ENCODE data around the gene KLHL26.

GRCh38 chr19:18717601-18718000 lies 80.8 kb downstream of the KLHL26 start:
- no peak for TF ChIP-seq CTCF (conservative IDR thresholded peaks at IDR 0.05; ENCODE audit: low read depth, low read length)
- TF ChIP-seq POLR2A (IDR thresholded peaks at IDR 0.05; ENCODE audit: low read depth, low read length), result no peak
- TF ChIP-seq MXI1 (IDR thresholded peaks at IDR 0.05; ENCODE audit: borderline replicate concordance, low read depth, low read length), result no peak
- TF ChIP-seq FOS (IDR thresholded peaks at IDR 0.05; ENCODE audit: low read depth, low read length), result no peak
- TF ChIP-seq RAD21 (IDR thresholded peaks at IDR 0.05; ENCODE audit: low read length), result no peak
- TF ChIP-seq MAFK (IDR thresholded peaks at IDR 0.05; ENCODE audit: low read depth, low read length), result no peak
- TF ChIP-seq RFX5 (IDR thresholded peaks at IDR 0.05; ENCODE audit: low read depth, low read length), result no peak
- TF ChIP-seq NFE2L2 (IDR thresholded peaks at IDR 0.05; ENCODE audit: low read depth, low read length), result no peak
- TF ChIP-seq BHLHE40 (IDR thresholded peaks at IDR 0.05; ENCODE audit: low read depth, low read length), result no peak
- no peak for TF ChIP-seq CHD1 (IDR thresholded peaks at IDR 0.05; ENCODE audit: low read depth, low read length)
- no peak for TF ChIP-seq SMC3 (IDR thresholded peaks at IDR 0.05; ENCODE audit: low read depth, low read length)
- TF ChIP-seq USF2 (IDR thresholded peaks at IDR 0.05; ENCODE audit: low read depth, low read length), result no peak

All from IMR-90 (cell line).